ENCODE data around the gene PIK3CG. TPM values are rescaled to one million over a fixed set of nuclear protein-coding genes. Genes with fewer than 3 reads are reported as not detected.
"Not testable (repeated sequence)": the region's sequence is repeated elsewhere in the genome, so short reads cannot be mapped to it uniquely, and the experiment has no call there.

PIK3CG gene
- total RNA-seq, 4 donors from 2014 or later, result 4.5 to 15.6 (median 7.3) TPM

DNA sequence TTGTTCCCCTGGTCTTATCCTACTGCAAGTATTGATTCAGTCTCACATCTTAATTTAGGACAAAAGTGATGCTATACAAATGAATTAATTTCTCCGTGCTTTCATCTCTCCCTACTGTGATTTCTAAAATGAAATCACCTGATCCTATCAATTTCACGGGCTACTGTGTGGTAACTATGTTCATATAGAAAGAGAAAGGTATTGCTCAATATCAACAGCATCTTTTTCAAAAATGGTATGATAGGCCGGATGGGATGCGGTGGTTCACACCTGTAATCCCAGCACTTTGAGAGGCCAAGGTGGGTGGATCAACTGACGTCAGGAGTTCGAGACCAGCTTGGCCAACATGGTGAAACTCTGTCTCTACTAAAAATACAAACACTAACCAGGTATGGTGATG is 71.2 kb downstream of the PIK3CG start:
- TF ChIP-seq, protein P1, sequence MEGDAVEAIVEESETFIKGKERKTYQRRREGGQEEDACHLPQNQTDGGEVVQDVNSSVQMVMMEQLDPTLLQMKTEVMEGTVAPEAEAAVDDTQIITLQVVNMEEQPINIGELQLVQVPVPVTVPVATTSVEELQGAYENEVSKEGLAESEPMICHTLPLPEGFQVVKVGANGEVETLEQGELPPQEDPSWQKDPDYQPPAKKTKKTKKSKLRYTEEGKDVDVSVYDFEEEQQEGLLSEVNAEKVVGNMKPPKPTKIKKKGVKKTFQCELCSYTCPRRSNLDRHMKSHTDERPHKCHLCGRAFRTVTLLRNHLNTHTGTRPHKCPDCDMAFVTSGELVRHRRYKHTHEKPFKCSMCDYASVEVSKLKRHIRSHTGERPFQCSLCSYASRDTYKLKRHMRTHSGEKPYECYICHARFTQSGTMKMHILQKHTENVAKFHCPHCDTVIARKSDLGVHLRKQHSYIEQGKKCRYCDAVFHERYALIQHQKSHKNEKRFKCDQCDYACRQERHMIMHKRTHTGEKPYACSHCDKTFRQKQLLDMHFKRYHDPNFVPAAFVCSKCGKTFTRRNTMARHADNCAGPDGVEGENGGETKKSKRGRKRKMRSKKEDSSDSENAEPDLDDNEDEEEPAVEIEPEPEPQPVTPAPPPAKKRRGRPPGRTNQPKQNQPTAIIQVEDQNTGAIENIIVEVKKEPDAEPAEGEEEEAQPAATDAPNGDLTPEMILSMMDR (IDR thresholded peaks at IDR 0.05), result no peak
- DNase-seq (ENCODE audit: low spot score) (no peak), ATAC-seq (ENCODE audit: low FRiP score) (no peak)

DNA sequence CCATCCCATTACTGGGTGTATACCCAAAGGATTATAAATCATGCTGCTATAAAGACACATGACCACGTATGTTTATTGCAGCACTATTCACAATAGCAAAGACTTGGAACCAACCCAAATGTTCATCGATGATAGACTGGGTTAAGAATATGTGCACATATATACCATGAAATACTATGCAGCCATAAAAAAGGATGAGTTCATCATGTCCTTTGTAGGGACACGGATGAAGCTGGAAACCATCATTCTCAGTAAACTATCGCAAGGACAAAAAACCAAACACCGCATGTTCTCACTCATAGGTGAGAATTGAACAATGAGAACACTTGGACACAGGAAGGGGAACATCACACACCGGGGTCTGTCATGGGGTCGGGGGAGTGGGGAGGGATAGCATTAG is 73.0 kb downstream of the PIK3CG start:
- not testable (repeated sequence) for ATAC-seq (ENCODE audit: low FRiP score); DNase-seq (ENCODE audit: low spot score)

DNA sequence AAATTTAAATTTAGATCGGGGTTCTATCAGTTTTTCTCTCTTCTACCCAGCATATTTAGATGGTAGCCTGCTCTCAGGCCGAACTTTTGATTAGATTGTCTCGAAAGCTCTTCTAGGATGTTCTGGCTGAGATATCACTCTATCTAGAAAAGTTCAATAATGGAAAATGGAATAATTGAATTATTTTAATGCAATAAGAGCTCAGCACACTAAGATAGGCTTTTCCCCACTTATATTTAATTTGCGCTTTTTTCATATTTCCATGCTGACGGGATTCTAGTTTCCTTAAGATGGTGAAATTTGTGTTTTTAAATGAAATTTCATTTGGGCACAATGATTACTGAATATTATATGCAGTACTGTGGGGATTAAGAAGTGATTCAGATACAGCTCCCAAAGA is 73.7 kb downstream of the PIK3CG start:
- TF ChIP-seq, protein P1 (IDR thresholded peaks at IDR 0.05), result no peak
- ATAC-seq (ENCODE audit: low FRiP score) (no peak), DNase-seq (ENCODE audit: low spot score) (no peak)

DNA sequence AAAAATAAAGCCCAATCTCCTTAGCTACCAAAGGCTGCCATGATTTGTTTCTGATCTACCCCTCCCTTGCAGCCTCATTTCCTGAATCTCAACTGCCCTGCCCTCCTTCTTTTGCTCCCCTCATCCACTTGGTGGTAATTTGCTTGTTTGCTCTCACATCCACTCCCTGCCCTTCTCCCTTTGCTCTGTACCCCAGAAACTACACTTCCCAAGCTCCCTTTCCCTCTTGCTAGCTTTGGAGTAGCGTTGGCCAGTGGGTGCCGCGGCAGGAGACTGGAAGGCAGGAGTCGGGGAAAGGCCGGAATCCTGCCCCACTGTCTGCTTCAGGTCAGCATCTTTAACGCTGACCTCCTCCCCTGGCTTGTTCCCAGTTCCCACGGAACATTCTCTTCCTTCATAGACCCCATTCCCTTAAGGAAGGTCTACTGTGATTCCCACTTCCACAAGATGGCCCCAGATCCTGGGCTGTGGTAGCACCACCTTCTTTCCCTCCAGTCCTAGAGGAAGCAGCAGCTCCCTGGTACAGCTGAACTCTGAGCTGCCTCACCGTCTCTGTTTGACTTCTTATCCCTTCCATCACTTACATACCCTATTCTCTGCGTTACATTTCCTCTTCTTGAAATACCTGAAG is 79.1 kb downstream of the PIK3CG start:
- TF ChIP-seq, protein P1 (IDR thresholded peaks at IDR 0.05), result no peak
- no peak for ATAC-seq (ENCODE audit: low FRiP score)

DNA sequence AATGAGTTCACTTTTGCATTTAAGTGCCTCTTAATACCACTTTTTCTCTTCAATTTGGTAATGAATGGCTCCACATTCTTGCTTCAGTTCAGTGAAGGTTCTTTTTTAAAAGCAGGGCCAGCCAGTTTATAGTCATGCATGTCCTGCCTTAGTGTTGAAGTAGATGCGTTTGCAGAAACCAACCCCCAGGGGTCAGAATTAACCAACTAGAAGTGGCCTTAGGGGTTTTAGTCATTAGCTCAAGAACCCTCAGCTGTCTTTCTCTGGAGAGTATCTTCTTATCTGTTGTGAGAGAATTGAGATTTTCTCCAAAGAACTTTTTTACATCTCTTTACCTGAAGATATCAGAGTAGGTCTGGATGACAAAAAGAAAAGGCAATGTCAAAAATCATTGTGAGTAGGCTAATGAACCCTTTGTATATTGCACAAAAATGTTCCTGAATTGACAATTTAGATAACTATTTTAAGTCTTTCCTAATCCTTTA is 82.2 kb downstream of the PIK3CG start:
- no peak for DNase-seq (ENCODE audit: low spot score)
- ATAC-seq (ENCODE audit: low FRiP score), result no peak
- TF ChIP-seq, protein P1 (IDR thresholded peaks at IDR 0.05), result no peak

More for the DNA sequence above, 79.1 kb downstream of the PIK3CG start:
- no peak for DNase-seq (ENCODE audit: low spot score)

DNA sequence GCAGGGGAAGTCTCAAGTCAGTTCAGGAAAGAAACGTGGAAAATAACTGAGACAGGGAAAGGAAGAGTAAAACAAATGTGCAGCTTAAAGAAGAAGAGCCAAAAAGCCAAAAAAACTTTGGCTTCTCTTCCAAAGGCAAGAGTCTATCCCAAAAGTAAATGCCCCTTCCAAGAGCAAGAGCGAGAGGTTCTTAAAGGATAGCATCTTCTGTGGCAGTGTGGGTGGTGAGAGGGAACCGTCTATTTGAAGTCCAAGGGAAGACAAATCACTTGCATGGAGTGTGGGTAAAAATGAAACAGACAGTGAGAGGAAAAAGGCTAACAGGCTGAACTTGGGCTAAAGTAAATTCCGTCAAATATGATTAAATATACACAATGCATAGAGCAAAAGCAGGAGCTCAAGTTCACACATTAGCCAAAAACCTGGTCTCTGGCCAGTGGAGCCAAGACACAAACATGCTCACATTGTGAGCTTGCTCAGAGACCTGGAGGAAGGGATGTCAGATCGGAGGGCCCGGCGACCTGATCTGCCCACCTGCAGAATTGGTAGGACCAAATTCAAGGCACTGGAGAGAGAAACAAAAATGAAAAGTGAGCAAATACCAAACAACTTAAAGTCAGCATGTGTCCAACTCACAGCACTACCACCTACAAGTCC is 87.0 kb downstream of the PIK3CG start:
- TF ChIP-seq, protein P1 (IDR thresholded peaks at IDR 0.05), result no peak
- DNase-seq (ENCODE audit: low spot score) (no peak), ATAC-seq (ENCODE audit: low FRiP score) (no peak)

DNA sequence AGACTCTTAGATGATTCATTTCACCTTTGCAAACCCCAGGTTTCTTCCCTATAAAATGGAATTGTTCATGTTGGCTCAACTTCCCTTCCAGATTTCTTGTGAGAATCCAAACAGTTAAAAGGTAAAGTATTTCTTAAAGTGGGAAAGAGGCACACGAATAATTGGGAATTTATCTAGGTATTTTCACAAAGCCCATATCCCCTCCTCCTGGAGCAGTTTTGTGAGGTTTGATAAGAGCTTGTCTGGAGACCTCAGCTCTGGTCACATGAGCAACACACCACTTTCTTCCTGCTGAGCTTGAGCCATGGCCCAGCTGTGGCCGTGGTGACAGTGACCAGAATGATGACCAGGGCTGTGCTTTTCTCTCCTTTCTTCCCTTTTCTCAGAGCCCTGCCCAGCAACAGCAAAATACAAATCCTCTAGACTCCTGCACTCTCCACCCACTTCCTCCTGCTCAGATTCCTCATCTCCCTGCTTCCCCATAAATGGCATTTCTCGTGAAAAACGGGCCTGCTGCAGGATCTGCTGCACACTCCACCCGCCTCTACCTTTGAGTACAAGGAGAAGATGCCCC is 87.7 kb downstream of the PIK3CG start:
- TF ChIP-seq, protein P1 (IDR thresholded peaks at IDR 0.05), result no peak
- ATAC-seq (ENCODE audit: low FRiP score) (peak; percentile 32), DNase-seq (ENCODE audit: low spot score) (no peak)
